NCI-H524 (cell line): ENCODE data around the gene PRAMEF8.
"Not testable (repeated sequence)": the region's sequence is repeated elsewhere in the genome, so short reads cannot be mapped to it uniquely, and the experiment has no call there.

Experiments used
- DNase-seq, 2 experiments: peaks; one replicate each; lab custom pipeline; 2025; lab: John Stamatoyannopoulos, UW

Gene PRAMEF8

GRCh38 chr1:13285037-13285436, at the start of gene PRAMEF8:
TSS of gene PRAMEF8 (minus strand) at chr1:13285137. CDS start at chr1:13284091, 1,046 bp downstream.
- not testable (repeated sequence) for DNase-seq

GRCh38 chr1:13315281-13315680, 30.3 kb upstream of the PRAMEF8 start, which contains the start of gene PRAMEF15:
TSS of gene PRAMEF15 (plus strand) at chr1:13315581. CDS start at chr1:13318408, 2,827 bp downstream.
- not testable (repeated sequence) for DNase-seq

GRCh38 chr1:13303239-13303638, 18.3 kb upstream of the PRAMEF8 start, which contains the start of gene PRAMEF33:
TSS of gene PRAMEF33 (plus strand) at chr1:13303539. CDS start at chr1:13305955, 2,416 bp downstream.
- DNase-seq: not testable (repeated sequence)

- not testable (repeated sequence) for DNase-seq
Measured at GRCh38 chr1:13302197-13302596, 17.3 kb upstream of the PRAMEF8 start.

GRCh38 chr1:13298699-13299098, 13.8 kb upstream of the PRAMEF8 start:
- not testable (repeated sequence) for DNase-seq

- DNase-seq: not testable (repeated sequence)
Measured at GRCh38 chr1:13297216-13297931, 12.4 kb upstream of the PRAMEF8 start.

- DNase-seq: not testable (repeated sequence)
Measured at GRCh38 chr1:13289030-13289429, 4.1 kb upstream of the PRAMEF8 start.

- not testable (repeated sequence) for DNase-seq
Measured at GRCh38 chr1:13279617-13280016, 5.3 kb downstream of the PRAMEF8 start.

GRCh38 chr1:13277016-13277415, 7.9 kb downstream of the PRAMEF8 start:
- not testable (repeated sequence) for DNase-seq

GRCh38 chr1:13265124-13265523, 19.8 kb downstream of the PRAMEF8 start:
- not testable (repeated sequence) for DNase-seq

- not testable (repeated sequence) for DNase-seq
Measured at GRCh38 chr1:13253898-13254297, 31.0 kb downstream of the PRAMEF8 start, which contains the start of gene PRAMEF5. TSS of gene PRAMEF5 (plus strand) at chr1:13254198. CDS start at chr1:13259269, 5,071 bp downstream.

- DNase-seq: not testable (repeated sequence)
Measured at GRCh38 chr1:13247122-13247521, 37.8 kb downstream of the PRAMEF8 start.

GRCh38 chr1:13246554-13246871, 38.4 kb downstream of the PRAMEF8 start:
- DNase-seq: not testable (repeated sequence)

GRCh38 chr1:13245841-13246553, 38.9 kb downstream of the PRAMEF8 start:
- DNase-seq: not testable (repeated sequence)

- DNase-seq: not testable (repeated sequence)
Measured at GRCh38 chr1:13243536-13244263, 41.2 kb downstream of the PRAMEF8 start.

- DNase-seq: not testable (repeated sequence)
Measured at GRCh38 chr1:13239633-13240032, 45.3 kb downstream of the PRAMEF8 start.

GRCh38 chr1:13237572-13237971, 47.4 kb downstream of the PRAMEF8 start:
- not testable (repeated sequence) for DNase-seq

- DNase-seq: not testable (repeated sequence)
Measured at GRCh38 chr1:13234057-13234456, 50.9 kb downstream of the PRAMEF8 start.

- DNase-seq: not testable (repeated sequence)
Measured at GRCh38 chr1:13232056-13232455, 52.9 kb downstream of the PRAMEF8 start.
